Measurements from ENCODE around the gene GLDC.
A peak's percentile ranks its signal among the peaks of the same experiment; 100 is the strongest.
"Not testable (repeated sequence)": the region's sequence is repeated elsewhere in the genome, so short reads cannot be mapped to it uniquely, and the experiment has no call there.

GLDC gene

GRCh38 chr9:6645355-6646292 lies at the start of gene GLDC:
Gene GLDC, minus strand, starts transcription at chr9:6645729. Its CDS starts 230 bp downstream, at chr9:6645499.
- no peak for DNase-seq

- no peak for DNase-seq
Measured at GRCh38 chr9:6692881-6693361, 47.4 kb upstream of the GLDC start.

- no peak for DNase-seq
Measured at GRCh38 chr9:6692433-6692832, 46.9 kb upstream of the GLDC start.

GRCh38 chr9:6690675-6691070 lies 45.1 kb upstream of the GLDC start:
- DNase-seq = not testable (repeated sequence)

- DNase-seq = no peak
Measured at GRCh38 chr9:6689893-6690674, 44.6 kb upstream of the GLDC start.

- no peak for DNase-seq
Measured at GRCh38 chr9:6687180-6687579, 41.7 kb upstream of the GLDC start.

GRCh38 chr9:6686396-6686795 lies 40.9 kb upstream of the GLDC start:
- peak; percentile 49 for DNase-seq

- no peak for DNase-seq
Measured at GRCh38 chr9:6681957-6682501, 36.5 kb upstream of the GLDC start.

GRCh38 chr9:6681147-6681956 lies 35.8 kb upstream of the GLDC start:
- peak; percentile 99 for DNase-seq

GRCh38 chr9:6680797-6681146 lies 35.2 kb upstream of the GLDC start:
- peak; percentile 37 for DNase-seq

GRCh38 chr9:6677803-6678202 lies 32.3 kb upstream of the GLDC start:
- DNase-seq = no peak

GRCh38 chr9:6676254-6676921 lies 30.9 kb upstream of the GLDC start:
- no peak for DNase-seq

- DNase-seq = no peak
Measured at GRCh38 chr9:6675268-6675667, 29.7 kb upstream of the GLDC start.

- DNase-seq = no peak
Measured at GRCh38 chr9:6673326-6674025, 27.9 kb upstream of the GLDC start.

GRCh38 chr9:6672118-6672517 lies 26.6 kb upstream of the GLDC start:
- DNase-seq = no peak

GRCh38 chr9:6671416-6671815 lies 25.9 kb upstream of the GLDC start:
- DNase-seq = no peak

- DNase-seq = no peak
Measured at GRCh38 chr9:6669881-6670280, 24.4 kb upstream of the GLDC start.

GRCh38 chr9:6667633-6668280 lies 22.2 kb upstream of the GLDC start:
- peak; percentile 24 for DNase-seq

GRCh38 chr9:6667080-6667479 lies 21.6 kb upstream of the GLDC start:
- no peak for DNase-seq

GRCh38 chr9:6665628-6666027 lies 20.1 kb upstream of the GLDC start:
- no peak for DNase-seq

- DNase-seq = no peak
Measured at GRCh38 chr9:6664204-6664680, 18.7 kb upstream of the GLDC start.
